ENCODE data around the gene IL1RAP.

DNA sequence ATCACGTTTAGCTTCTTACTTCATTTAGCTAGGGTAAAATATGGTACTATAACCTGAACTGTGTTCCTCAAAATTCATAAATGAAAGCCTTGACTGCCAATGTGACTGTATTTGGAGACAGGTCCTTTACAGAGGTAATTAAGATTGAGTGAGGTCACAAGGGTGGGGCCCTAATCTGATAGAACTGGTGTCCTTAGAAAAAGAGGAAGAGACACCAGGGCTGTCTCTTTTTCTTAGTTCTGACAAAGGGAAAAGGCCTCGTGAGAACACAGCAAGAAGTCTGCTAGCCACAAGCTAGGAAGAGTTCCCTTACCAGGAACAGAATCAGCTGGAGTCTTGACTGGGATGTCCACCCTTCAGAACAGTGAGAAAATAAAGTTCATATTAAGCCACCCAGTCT, 185.9 kb downstream of the IL1RAP start:
- TF ChIP-seq, protein P1, sequence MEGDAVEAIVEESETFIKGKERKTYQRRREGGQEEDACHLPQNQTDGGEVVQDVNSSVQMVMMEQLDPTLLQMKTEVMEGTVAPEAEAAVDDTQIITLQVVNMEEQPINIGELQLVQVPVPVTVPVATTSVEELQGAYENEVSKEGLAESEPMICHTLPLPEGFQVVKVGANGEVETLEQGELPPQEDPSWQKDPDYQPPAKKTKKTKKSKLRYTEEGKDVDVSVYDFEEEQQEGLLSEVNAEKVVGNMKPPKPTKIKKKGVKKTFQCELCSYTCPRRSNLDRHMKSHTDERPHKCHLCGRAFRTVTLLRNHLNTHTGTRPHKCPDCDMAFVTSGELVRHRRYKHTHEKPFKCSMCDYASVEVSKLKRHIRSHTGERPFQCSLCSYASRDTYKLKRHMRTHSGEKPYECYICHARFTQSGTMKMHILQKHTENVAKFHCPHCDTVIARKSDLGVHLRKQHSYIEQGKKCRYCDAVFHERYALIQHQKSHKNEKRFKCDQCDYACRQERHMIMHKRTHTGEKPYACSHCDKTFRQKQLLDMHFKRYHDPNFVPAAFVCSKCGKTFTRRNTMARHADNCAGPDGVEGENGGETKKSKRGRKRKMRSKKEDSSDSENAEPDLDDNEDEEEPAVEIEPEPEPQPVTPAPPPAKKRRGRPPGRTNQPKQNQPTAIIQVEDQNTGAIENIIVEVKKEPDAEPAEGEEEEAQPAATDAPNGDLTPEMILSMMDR (IDR thresholded peaks at IDR 0.05), result no peak
- no peak for TF ChIP-seq POLR2A (IDR thresholded peaks at IDR 0.05)

Data from body of pancreas (tissue), 4 donors.